HG02981 (cell line): Measurements from ENCODE around the gene PLXNA1.

Source experiments
- ATAC-seq: cut with Tn5 transposase; IDR thresholded peaks from one replicate; pipeline ENCODE4 v1.9.1; 2021; ENCODE audit warnings: mild to moderate bottlenecking, moderate library complexity; ENCODE audit not compliant: unreplicated experiment

PLXNA1 gene

GRCh38 chr3:127032296-127032990 is 49.5 kb downstream of the PLXNA1 start:
- no peak for ATAC-seq
